Breast epithelium (tissue), 4 donors: ENCODE results near the gene MYO1C. TPM values are rescaled to one million over a fixed set of nuclear protein-coding genes. Genes with fewer than 3 reads are reported as not detected.

ENCODE experiments used
- DNase-seq, 2 donors: peaks; one replicate each; pipeline ENCODE4 v3.0.0-alpha.2; 2019; ENCODE audit warnings: low spot score in 2 of 2
- H3K27ac ChIP-seq, 2 donors: fragments of 200-600 bp; sonication (generic) in 1 of 2; one replicate each; pipeline ENCODE4 v1.5.1; 2016 to 2019; ENCODE audit warnings: mild to moderate bottlenecking in 1 of 2
- H3K27me3 ChIP-seq, 2 donors: fragments of 200-600 bp; sonication (generic) in 1 of 2; one replicate each; pipeline versions ENCODE4 v1.5.1 to v1.6.0; 2017 to 2019; ENCODE audit warnings: control low read depth in 1 of 2, mild to moderate bottlenecking in 1 of 2
- H3K36me3 ChIP-seq: fragments of 200-600 bp; one replicate; pipeline ENCODE4 v1.5.1; 2019
- H3K4me1 ChIP-seq, 2 donors: fragments of 200-600 bp; sonication (generic); one replicate each; pipeline ENCODE4 v1.5.1; 2016 to 2019; ENCODE audit warnings: control low read depth in 1 of 2
- H3K4me3 ChIP-seq, 3 donors: fragments of 200-600 bp; sonication (generic); 1 replicate in 2 of 3; 2 replicates in 1 of 3; pipeline ENCODE4 v1.5.1; 2016 to 2019; ENCODE audit warnings: mild to moderate bottlenecking in 3 of 3, moderate library complexity in 2 of 3
- H3K9me3 ChIP-seq, 2 donors: fragments of 200-600 bp; sonication (generic) in 1 of 2; one replicate each; pipeline ENCODE4 v1.5.1; 2016 to 2019; ENCODE audit warnings: control low read depth in 1 of 2
- CTCF ChIP-seq, 3 donors: fragments of 450-650 bp; IDR thresholded peaks; one replicate each; pipeline ENCODE4 v1.5.1; 2016 to 2017; ENCODE audit warnings: antibody characterized with exemption in 3 of 3, mild to moderate bottlenecking in 3 of 3, moderate library complexity in 3 of 3
- POLR2A ChIP-seq: fragments of 450-650 bp; IDR thresholded peaks from one replicate; pipeline ENCODE4 v1.6.1; 2016; ENCODE audit warnings: antibody characterized with exemption, mild to moderate bottlenecking, moderate library complexity
- POLR2AphosphoS5 ChIP-seq, 3 donors: sonication (generic); formaldehyde crosslinking; IDR thresholded peaks; one replicate each; pipeline ENCODE4 v1.6.1; 2017; ENCODE audit warnings: antibody characterized with exemption in 3 of 3
- intact Hi-C: fragments of 100-400 bp; cut with DNase I; formaldehyde crosslinking; loops from one replicate; pipeline ENCODE4 v1.15.1; 2023; ENCODE audit warnings: low total_unique reads
- total RNA-seq, 3 donors: library from RNA; depleted of rRNA; stranded (reverse); fragments of >200 nt; gene quantifications; one replicate each; pipeline ENCODE4 v1.1.0, GENCODE V29; 2016

Gene MYO1C
- total RNA-seq, 3 donors from 2014 or later = 99.5 to 235 (median 137) TPM

GRCh38 chr17:1414634-1415033 is 77.9 kb downstream of the MYO1C start:
- Histone ChIP-seq H3K4me3 (no peak overlapping the region), H3K4me1 (no peaks in the 10 kb centered on the region), H3K27me3 (no peaks in the 10 kb centered on the region), H3K9me3 (no peaks in the 10 kb centered on the region), H3K27ac (no peak overlapping the region), H3K36me3 (no peaks in the 10 kb centered on the region)
- no peak for DNase-seq
- intact Hi-C loops = no loop called here
- TF ChIP-seq CTCF (IDR thresholded peaks at IDR 0.05) (no peak), POLR2AphosphoS5 (IDR thresholded peaks at IDR 0.05) (no peak), POLR2A (no peak)

Other genes starting within 250 kb of the MYO1C start
- not detected for gene BHLHA9, start 222.2 kb downstream of the MYO1C start, total RNA-seq
- gene TRARG1, start 213.0 kb downstream of the MYO1C start, total RNA-seq = 10 to 100 TPM; 13.6 to 97.6 (median 25.9) TPM
- 100 to 1,000 TPM; 481 to 610 (median 518) TPM for gene YWHAE, start 92.5 kb downstream of the MYO1C start, total RNA-seq
- 10 to 100 TPM; 73.7 to 84.5 (median 76.8) TPM for gene CRK, start 36.5 kb downstream of the MYO1C start, total RNA-seq
- 100 to 1,000 TPM in 1 of 3 donors, 10 to 100 TPM in 2; 75.2 to 177 (median 88.8) TPM for gene INPP5K, start 23.9 kb upstream of the MYO1C start, total RNA-seq
- 10 to 100 TPM; 24.6 to 37.7 (median 28.8) TPM for gene PITPNA, start 70.1 kb upstream of the MYO1C start, total RNA-seq
- gene SLC43A2, start 136.1 kb upstream of the MYO1C start, total RNA-seq = 10 to 100 TPM; 13.8 to 18.9 (median 14.9) TPM
- gene SCARF1, start 153.0 kb upstream of the MYO1C start, total RNA-seq = 10 to 100 TPM in 1 of 3 donors, 1 to 10 TPM in 2; 4.2 to 11.5 (median 6.6) TPM
- gene RILP, start 157.2 kb upstream of the MYO1C start, total RNA-seq = 10 to 100 TPM; 15.4 to 42.7 (median 31.1) TPM
- gene PRPF8, start 192.2 kb upstream of the MYO1C start, total RNA-seq = 100 to 1,000 TPM; 173 to 183 (median 176) TPM
- 10 to 100 TPM in 1 of 3 donors, 1 to 10 TPM in 2; 3.7 to 10.9 (median 6.9) TPM for gene TLCD2, start 217.7 kb upstream of the MYO1C start, total RNA-seq
- gene WDR81, start 232.0 kb upstream of the MYO1C start, total RNA-seq = 10 to 100 TPM; 36.6 to 52.6 (median 41.6) TPM